GM12873 (cell line): ENCODE data around the gene LCAT.

Experiments used
- TF ChIP-seq, protein P1 (sequence below): IDR thresholded peaks from 2 replicates; pipeline ENCODE4 v1.5.1; 2012; ENCODE audit warnings: low read depth, mild to moderate bottlenecking, moderate library complexity, low read length, control low read depth; ENCODE audit not compliant: insufficient read depth; ENCODE audit errors: missing control alignments

Gene LCAT

DNA sequence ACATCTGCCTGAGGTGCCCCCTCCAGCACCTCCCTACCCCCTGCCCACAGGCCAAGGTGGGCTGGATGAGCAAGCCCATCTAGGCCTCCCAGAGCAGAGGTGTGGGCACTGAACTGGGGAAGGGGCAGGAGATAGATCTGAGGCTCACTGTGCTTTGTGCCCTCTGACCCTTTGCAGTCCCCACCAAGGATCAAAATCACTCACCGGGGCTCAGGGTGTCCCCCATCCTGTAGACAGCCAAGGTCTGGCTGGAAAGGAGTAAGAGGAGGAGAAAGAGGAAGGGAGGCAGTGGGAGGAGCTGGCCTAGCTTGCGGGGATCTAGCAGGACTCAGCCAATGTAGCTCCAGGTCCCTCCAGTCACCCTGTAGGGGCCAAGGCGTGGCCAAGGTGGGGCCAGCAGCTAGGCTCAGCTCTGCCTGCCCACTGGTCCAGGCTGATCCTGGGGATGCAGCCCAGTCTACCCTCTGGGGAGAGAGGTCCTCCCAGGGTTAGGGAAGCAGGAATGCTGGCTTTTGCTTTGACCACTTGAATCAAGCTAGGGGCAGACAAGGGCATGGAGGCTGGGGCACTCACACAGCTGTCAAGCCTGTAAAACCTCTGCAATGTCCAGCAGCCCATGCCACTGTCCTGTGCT lies 22.7 kb upstream of the LCAT start:
- TF ChIP-seq, protein P1, sequence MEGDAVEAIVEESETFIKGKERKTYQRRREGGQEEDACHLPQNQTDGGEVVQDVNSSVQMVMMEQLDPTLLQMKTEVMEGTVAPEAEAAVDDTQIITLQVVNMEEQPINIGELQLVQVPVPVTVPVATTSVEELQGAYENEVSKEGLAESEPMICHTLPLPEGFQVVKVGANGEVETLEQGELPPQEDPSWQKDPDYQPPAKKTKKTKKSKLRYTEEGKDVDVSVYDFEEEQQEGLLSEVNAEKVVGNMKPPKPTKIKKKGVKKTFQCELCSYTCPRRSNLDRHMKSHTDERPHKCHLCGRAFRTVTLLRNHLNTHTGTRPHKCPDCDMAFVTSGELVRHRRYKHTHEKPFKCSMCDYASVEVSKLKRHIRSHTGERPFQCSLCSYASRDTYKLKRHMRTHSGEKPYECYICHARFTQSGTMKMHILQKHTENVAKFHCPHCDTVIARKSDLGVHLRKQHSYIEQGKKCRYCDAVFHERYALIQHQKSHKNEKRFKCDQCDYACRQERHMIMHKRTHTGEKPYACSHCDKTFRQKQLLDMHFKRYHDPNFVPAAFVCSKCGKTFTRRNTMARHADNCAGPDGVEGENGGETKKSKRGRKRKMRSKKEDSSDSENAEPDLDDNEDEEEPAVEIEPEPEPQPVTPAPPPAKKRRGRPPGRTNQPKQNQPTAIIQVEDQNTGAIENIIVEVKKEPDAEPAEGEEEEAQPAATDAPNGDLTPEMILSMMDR, result no peak

DNA sequence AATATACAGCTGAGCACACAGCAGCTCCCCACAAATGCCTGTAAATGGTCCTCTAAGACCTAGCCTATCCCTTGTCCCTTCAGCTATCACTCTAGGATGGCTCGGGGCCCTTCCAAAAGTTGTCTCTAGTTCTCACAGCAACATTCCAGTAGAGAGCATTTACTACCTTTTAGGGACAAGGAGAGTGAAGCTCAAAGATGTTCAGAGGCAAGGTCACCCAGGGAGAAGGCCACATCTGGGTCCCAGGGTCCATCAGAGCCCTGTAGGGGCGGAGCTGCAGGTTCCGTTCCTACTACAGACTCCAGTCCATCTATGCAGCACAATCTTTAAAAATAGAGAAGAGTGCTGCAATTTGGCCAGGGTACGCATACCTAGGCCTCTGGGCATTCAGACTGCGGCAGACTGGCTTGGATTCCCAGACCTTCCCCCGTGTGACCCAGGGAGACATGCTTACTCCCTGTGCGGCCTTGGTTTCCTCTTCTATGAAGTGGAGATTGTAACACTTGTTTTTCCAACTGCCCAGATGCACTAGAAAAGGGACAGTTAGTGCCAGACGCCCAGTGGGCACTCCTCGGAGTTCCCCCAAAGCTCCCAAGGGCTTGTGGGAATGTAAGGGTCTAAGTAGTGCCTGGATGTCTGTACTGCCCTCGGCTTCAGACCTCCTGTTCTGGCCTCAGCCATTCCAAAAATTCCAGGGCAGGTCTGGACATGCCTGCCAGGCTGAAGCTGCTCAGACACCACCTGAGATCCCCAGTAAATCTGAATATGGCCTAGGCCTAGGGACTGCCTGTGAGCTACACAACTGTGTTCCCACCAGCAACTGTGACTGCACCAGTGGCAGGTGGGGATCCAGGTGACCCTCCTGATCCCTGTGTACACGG lies 22.0 kb upstream of the LCAT start:
- TF ChIP-seq, protein P1, result no peak

DNA sequence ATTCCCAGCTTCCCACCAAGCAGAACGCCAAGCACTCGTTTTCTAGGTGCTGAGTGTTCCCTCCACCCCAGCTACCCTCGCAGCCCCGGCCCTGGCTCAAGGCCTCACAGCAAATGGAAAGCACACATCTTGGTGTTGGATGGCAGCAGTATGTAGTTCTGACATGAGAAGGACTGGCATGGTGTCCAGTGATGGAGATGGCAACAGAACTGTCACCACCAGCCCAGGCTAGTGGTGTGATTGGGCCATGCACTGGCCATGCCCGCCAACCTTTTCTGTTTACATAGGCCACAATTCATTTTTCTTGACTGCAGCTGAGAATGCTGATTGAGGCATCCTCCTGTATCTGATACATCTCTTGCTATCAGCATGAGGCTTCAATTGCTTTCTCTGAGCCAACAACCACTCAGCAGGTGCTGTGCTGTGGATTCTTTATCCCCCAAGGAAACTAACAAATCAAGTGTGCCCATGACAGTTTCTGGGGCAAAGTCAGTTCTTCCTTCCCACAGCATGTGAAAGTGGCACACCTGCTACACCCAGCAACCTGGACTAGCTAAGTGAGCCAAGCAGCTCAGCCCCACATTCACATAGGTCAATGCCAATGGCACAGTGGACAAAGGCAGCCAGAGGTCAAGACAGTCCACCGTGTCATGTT lies 20.7 kb upstream of the LCAT start:
- TF ChIP-seq, protein P1, result no peak

DNA sequence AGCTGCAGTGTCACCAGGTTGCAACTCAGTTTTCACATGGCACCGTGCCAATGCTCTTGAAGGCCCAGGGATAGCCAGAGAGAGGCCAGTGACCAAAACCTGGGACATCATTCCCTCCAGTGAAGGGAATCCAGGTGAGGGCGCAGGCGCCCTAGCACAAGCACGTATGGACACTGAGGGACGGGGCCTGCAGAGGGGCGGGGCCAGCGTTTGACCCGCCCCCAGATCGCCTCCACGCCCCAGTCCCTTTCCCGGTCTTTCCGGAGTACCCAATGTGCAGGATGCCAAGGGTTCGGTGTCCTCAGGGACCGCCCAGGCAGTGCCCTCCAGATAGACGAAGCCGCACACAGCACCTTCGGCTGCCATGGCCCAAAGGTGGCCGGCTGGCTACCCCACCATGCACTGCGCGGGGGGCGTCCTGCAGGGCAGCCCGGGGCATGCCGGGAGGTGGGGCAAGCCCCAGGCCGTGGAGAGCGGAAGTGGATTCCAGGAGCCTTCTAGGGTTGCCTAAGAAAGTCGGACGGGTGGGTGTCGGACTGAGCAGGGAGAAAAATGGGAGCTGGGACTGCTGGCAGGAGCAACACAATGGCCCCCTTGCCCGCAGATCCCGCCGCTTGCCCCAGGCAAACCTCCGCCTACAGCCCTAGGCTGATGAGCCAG lies 19.9 kb upstream of the LCAT start:
- TF ChIP-seq, protein P1, result no peak

DNA sequence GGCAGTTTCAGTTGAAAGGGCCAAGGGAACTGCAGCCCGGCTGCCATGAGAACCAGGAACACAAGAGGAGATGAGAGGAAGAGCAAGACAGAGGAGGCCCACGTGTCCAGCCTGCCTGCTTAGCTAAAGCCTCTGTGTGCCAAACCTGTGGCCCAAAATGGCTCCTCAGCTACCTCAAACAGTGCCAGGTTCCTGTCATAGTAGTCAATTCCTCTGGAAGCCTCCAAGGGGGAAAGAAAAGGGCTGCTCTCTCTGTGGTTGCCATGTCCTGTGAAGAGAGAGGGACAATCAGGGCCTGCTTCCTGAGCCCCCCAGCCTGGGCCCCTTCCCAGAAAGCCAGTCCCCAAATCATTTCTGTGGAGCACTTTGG lies 19.4 kb upstream of the LCAT start:
- TF ChIP-seq, protein P1, result no peak

DNA sequence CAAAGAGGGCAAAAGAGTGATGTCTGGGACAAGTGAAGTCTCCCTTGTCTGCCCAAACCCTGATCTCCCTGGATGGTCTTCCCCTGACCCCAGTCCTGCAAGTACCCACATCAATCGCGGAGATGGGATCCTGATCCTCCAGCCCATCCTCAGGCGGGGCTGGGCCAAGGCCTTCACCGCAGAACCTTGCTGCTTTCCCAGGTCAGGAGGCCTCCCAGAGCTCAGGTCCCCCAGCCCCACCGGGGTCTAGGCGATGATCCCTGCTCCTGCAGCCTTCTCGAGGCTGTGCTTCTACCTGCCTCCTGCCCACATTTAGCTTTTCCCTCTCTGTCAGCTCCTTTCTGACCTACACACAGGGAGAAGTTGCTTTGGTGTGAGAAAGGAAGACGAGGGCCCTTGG lies 18.2 kb upstream of the LCAT start:
- TF ChIP-seq, protein P1, result no peak

DNA sequence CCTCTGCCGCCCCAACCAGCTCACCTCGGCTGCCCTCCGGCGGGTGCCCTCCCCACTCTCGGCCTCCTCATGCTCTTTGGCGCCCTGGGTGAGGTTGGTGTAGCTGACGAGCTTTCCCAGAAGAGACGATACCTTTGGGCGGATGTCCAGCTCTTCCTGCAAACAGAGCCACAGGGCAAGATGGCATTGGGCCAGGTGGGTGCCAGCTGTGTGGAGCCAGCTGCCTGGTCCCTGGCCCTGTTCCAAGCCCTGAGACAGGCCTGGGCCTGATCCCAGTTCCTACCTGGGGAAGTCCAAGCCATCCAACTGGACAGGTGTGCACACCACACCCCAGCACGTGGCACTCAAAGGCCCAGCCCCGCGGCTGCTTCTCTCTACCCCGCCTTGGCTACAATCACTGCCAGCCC lies 17.6 kb upstream of the LCAT start:
- TF ChIP-seq, protein P1, result no peak
